BJ (cell line): ENCODE results near the gene ZNF318. TPM values are rescaled to one million over a fixed set of nuclear protein-coding genes. Genes with fewer than 3 reads are reported as not detected.
"Not testable (repeated sequence)": the region's sequence is repeated elsewhere in the genome, so short reads cannot be mapped to it uniquely, and the experiment has no call there.

Experiments used
- CTCF ChIA-PET: fragments of 350-600 bp; formaldehyde crosslinking; extraction: SDS; loops from one replicate; lab custom pipeline; 2021; ENCODE audit warnings: antibody characterized with exemption, inconsistent platforms; lab: Yijun Ruan, JAX
- POLR2A ChIA-PET: fragments of 300-600 bp; sonication (Branson Sonifier 250); formaldehyde crosslinking; extraction: SDS; loops from one replicate; lab custom pipeline; 2021; ENCODE audit warnings: antibody characterized with exemption; lab: Charles Lee
- DNase-seq: peaks from one replicate; pipeline ENCODE4 v3.0.0-alpha.2; 2011; ENCODE audit warnings: low read depth
- H3K27me3 ChIP-seq: 2 replicates; pipeline ENCODE4 v1.6.0; 2011; ENCODE audit warnings: low read length; ENCODE audit not compliant: control insufficient read depth, insufficient read depth
- H3K36me3 ChIP-seq: 2 replicates; pipeline ENCODE4 v1.5.1; 2011; ENCODE audit warnings: low read length; ENCODE audit not compliant: control insufficient read depth, insufficient read depth
- H3K4me3 ChIP-seq: 2 replicates; pipeline ENCODE4 v1.5.1; 2011; ENCODE audit warnings: low read depth, mild to moderate bottlenecking, control low read depth, low read length
- CTCF ChIP-seq: IDR thresholded peaks from 2 replicates; pipeline ENCODE4 v1.5.1; 2011; ENCODE audit warnings: low read depth, mild to moderate bottlenecking, control low read depth, inconsistent platforms, low read length, moderate library complexity; ENCODE audit not compliant: insufficient read depth
- polyA plus RNA-seq: library from polyadenylated mRNA; depleted of rRNA; stranded (reverse); fragments of >200 nt; gene quantifications from 2 replicates; pipeline ENCODE4 v1.2.3, GENCODE V29; 2011

Gene ZNF318
- polyA plus RNA-seq, 1 experiment: 11.5 TPM

GRCh38 chr6:43304361-43304760 lies 65.1 kb downstream of the ZNF318 start:
- ChIA-PET POLR2A (no interaction called here), CTCF (interaction anchor here (0.6 kb wide), 1 partner anchor 1824 kb away, joined by 3 read pairs; no protein-coding TSS in a partner anchor)
- H3K4me3 ChIP-seq: no peak overlapping the region
- no peak for DNase-seq
- TF ChIP-seq CTCF: no peak
- no peaks in the 10 kb centered on the region for H3K36me3 ChIP-seq
- H3K27me3 ChIP-seq: peaks cover 14% of the 10 kb centered on the region

- DNase-seq: no peak
- POLR2A ChIA-PET: no interaction called here
Observed at GRCh38 chr6:43303751-43304331, 65.6 kb downstream of the ZNF318 start.

GRCh38 chr6:43303006-43303405 lies 66.4 kb downstream of the ZNF318 start:
- H3K27me3 ChIP-seq: peaks cover 14% of the 10 kb centered on the region
- H3K36me3 ChIP-seq, DNase-seq, POLR2A ChIA-PET, H3K4me3 ChIP-seq: not testable (repeated sequence)
- CTCF ChIA-PET: interaction anchor here (0.7 kb wide), 1 partner anchor 13 kb away, joined by 3 read pairs; no protein-coding TSS in a partner anchor

More at GRCh38 chr6:43303751-43304331, 65.6 kb downstream of the ZNF318 start:
- H3K4me3 ChIP-seq: no peak overlapping the region
- H3K36me3 ChIP-seq: no peaks in the 10 kb centered on the region
- no peak for TF ChIP-seq CTCF
- H3K27me3 ChIP-seq: peaks cover 13% of the 10 kb centered on the region
- CTCF ChIA-PET: no interaction called here

GRCh38 chr6:43302126-43302525 lies 67.3 kb downstream of the ZNF318 start:
- no peak overlapping the region for H3K4me3 ChIP-seq
- ChIA-PET POLR2A (no interaction called here), CTCF (no interaction called here)
- peaks cover 21% of the 10 kb centered on the region for H3K27me3 ChIP-seq
- no peak for DNase-seq
- TF ChIP-seq CTCF: no peak
- no peaks in the 10 kb centered on the region for H3K36me3 ChIP-seq

- CTCF ChIA-PET: interaction anchor here (1.2 kb wide), 1 partner anchor 20 kb away, joined by 3 read pairs; no protein-coding TSS in a partner anchor
- DNase-seq: no peak
- H3K27me3 ChIP-seq: peaks cover 21% of the 10 kb centered on the region
- H3K36me3 ChIP-seq: no peaks in the 10 kb centered on the region
- H3K4me3 ChIP-seq: no peak overlapping the region
- TF ChIP-seq CTCF: no peak
- POLR2A ChIA-PET: no interaction called here
Observed at GRCh38 chr6:43301081-43301870, 68.2 kb downstream of the ZNF318 start.
